ENCODE data around the gene GLUD2. TPM values are rescaled to one million over a fixed set of nuclear protein-coding genes. Genes with fewer than 3 reads are reported as not detected.
"Not testable (repeated sequence)": the region's sequence is repeated elsewhere in the genome, so short reads cannot be mapped to it uniquely, and the experiment has no call there.

Gene GLUD2
- polyA plus RNA-seq, 1 of the 3 experiments (the other 2 are of a cell fraction): 0.03 TPM

GRCh38 chrX:121084247-121084646 lies 36.8 kb downstream of the GLUD2 start:
- H4K20me1 ChIP-seq (ENCODE audit: insufficient read depth); DNase-seq; H3K27me3 ChIP-seq (ENCODE audit: insufficient read depth); H3K4me2 ChIP-seq; H3K9me3 ChIP-seq; CTCF ChIA-PET; H3K4me3 ChIP-seq (ENCODE audit: low read depth in 2 of 2, low read length in 1 of 2); H2AFZ ChIP-seq (ENCODE audit: low read depth); H3K36me3 ChIP-seq (replicated peaks in 1 of 2; ENCODE audit: control insufficient read depth in 1 of 2, insufficient read depth in 2 of 2, low read length in 1 of 2); H3F3A ChIP-seq (replicated peaks; ENCODE audit: insufficient read depth); H3K9me2 ChIP-seq; H3K79me2 ChIP-seq (ENCODE audit: insufficient read depth); POLR2A ChIA-PET; H3K9ac ChIP-seq; H3K4me1 ChIP-seq (ENCODE audit: control insufficient read depth in 1 of 2, insufficient read depth in 2 of 2, low read depth in 1 of 2, low read length in 1 of 2); H3K27ac ChIP-seq (ENCODE audit: low read depth in 2 of 2, low read length in 1 of 2): not testable (repeated sequence)
- 4% methylated on average over 2 of the region's 2 CpGs for WGBS (ENCODE audit: low lambda C conversion rate)

DNA sequence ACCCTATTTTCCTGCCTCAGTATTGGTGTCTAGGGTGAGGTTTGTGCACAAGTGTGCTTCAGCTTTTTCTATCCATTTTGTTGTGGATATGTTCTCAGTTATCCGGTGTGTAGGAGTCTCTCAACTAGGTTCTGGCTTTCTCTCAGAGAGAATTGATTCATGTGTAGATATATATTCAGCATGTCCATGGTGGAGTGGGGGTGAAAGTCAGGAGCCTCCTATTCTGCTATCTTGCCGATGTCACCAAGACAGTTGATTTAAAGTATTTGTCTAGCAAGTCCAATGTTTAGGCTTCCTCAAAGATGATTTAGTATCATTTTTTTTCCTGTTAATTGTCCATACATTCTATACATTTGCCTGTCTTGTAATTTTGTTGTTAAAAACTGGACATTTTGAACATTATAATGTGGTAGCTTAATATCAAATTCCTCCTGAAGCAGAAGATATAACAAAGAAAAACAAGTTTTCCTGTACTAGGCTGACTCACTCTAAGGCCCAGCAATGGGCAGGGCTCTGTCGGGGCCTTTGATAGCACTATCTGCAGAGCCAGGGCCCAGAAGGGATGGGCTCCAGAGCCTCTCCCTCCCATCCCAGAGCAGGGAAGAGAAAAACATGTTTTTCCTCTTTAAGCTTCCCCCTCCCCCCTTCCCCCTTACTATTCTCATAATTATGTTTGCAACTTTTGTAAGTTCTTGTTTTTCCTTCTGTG lies 37.6 kb downstream of the GLUD2 start:
- H3F3A ChIP-seq (replicated peaks; ENCODE audit: insufficient read depth): no peaks in the 10 kb centered on the region
- no peaks in the 10 kb centered on the region for H3K4me1 ChIP-seq (ENCODE audit: control insufficient read depth in 1 of 2, insufficient read depth in 2 of 2, low read depth in 1 of 2, low read length in 1 of 2)
- no peaks in the 10 kb centered on the region for H4K20me1 ChIP-seq (ENCODE audit: insufficient read depth)
- TF ChIP-seq MXI1 (IDR thresholded peaks at IDR 0.05; ENCODE audit: low read depth, low read length): no peak
- no peak for TF ChIP-seq MEF2A (IDR thresholded peaks at IDR 0.05; ENCODE audit: borderline replicate concordance, low read depth)
- no peak for TF ChIP-seq NFIC (IDR thresholded peaks at IDR 0.05; ENCODE audit: borderline replicate concordance)
- TF ChIP-seq RFX5 (IDR thresholded peaks at IDR 0.05; ENCODE audit: low read length): no peak
- TF ChIP-seq, protein P1, sequence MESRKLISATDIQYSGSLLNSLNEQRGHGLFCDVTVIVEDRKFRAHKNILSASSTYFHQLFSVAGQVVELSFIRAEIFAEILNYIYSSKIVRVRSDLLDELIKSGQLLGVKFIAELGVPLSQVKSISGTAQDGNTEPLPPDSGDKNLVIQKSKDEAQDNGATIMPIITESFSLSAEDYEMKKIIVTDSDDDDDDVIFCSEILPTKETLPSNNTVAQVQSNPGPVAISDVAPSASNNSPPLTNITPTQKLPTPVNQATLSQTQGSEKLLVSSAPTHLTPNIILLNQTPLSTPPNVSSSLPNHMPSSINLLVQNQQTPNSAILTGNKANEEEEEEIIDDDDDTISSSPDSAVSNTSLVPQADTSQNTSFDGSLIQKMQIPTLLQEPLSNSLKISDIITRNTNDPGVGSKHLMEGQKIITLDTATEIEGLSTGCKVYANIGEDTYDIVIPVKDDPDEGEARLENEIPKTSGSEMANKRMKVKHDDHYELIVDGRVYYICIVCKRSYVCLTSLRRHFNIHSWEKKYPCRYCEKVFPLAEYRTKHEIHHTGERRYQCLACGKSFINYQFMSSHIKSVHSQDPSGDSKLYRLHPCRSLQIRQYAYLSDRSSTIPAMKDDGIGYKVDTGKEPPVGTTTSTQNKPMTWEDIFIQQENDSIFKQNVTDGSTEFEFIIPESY (IDR thresholded peaks at IDR 0.05; ENCODE audit: borderline replicate concordance, low read depth): no peak
- TF ChIP-seq ELF1 (IDR thresholded peaks at IDR 0.05): no peak
- no peak for TF ChIP-seq JUND (IDR thresholded peaks at IDR 0.05)
- TF ChIP-seq, protein P2, sequence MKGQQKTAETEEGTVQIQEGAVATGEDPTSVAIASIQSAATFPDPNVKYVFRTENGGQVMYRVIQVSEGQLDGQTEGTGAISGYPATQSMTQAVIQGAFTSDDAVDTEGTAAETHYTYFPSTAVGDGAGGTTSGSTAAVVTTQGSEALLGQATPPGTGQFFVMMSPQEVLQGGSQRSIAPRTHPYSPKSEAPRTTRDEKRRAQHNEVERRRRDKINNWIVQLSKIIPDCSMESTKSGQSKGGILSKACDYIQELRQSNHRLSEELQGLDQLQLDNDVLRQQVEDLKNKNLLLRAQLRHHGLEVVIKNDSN (IDR thresholded peaks at IDR 0.05; ENCODE audit: borderline replicate concordance, low read depth): no peak
- no peak for TF ChIP-seq TEAD4 (IDR thresholded peaks at IDR 0.05; ENCODE audit: borderline replicate concordance, insufficient read depth)
- H3K27me3 ChIP-seq (ENCODE audit: insufficient read depth): no peaks in the 10 kb centered on the region; the same call in 1 of the 2 replicates
- H3K9ac ChIP-seq: no peak overlapping the region
- no peaks in the 10 kb centered on the region for H3K79me2 ChIP-seq (ENCODE audit: insufficient read depth)
- POLR2A ChIA-PET: no interaction called here
- H3K36me3 ChIP-seq (replicated peaks in 1 of 2; ENCODE audit: control insufficient read depth in 1 of 2, insufficient read depth in 2 of 2, low read length in 1 of 2): no peaks in the 10 kb centered on the region
- CTCF ChIA-PET: no interaction called here
- no peaks in the 10 kb centered on the region for H3K9me2 ChIP-seq
- no peak for DNase-seq
- no peak overlapping the region for H3K4me3 ChIP-seq (ENCODE audit: low read depth in 2 of 2, low read length in 1 of 2)
- WGBS (ENCODE audit: low lambda C conversion rate): 4% methylated on average over 3 of the region's 3 CpGs
- H3K4me2 ChIP-seq: no peak overlapping the region
- no peaks in the 10 kb centered on the region for H3K9me3 ChIP-seq
- H3K27ac ChIP-seq (ENCODE audit: low read depth in 2 of 2, low read length in 1 of 2): no peak overlapping the region
- H2AFZ ChIP-seq (ENCODE audit: low read depth): no peak overlapping the region

- Histone ChIP-seq H3K4me2 (no peak overlapping the region), H3K4me3 (ENCODE audit: low read depth in 2 of 2, low read length in 1 of 2) (no peak overlapping the region), H3F3A (replicated peaks; ENCODE audit: insufficient read depth) (no peaks in the 10 kb centered on the region), H2AFZ (ENCODE audit: low read depth) (no peak overlapping the region), H3K4me1 (ENCODE audit: control insufficient read depth in 1 of 2, insufficient read depth in 2 of 2, low read depth in 1 of 2, low read length in 1 of 2) (no peaks in the 10 kb centered on the region), H3K27ac (ENCODE audit: low read depth in 2 of 2, low read length in 1 of 2) (no peak overlapping the region), H3K9ac (no peak overlapping the region), H3K36me3 (replicated peaks in 1 of 2; ENCODE audit: control insufficient read depth in 1 of 2, insufficient read depth in 2 of 2, low read length in 1 of 2) (no peaks in the 10 kb centered on the region), H3K9me2 (no peaks in the 10 kb centered on the region), H3K27me3 (ENCODE audit: insufficient read depth) (no peaks in the 10 kb centered on the region; the same call in 1 of the 2 replicates), H3K79me2 (ENCODE audit: insufficient read depth) (no peaks in the 10 kb centered on the region), H4K20me1 (ENCODE audit: insufficient read depth) (no peaks in the 10 kb centered on the region), H3K9me3 (no peaks in the 10 kb centered on the region)
- DNase-seq: no peak
- ChIA-PET POLR2A (no interaction called here), CTCF (no interaction called here)
- TF ChIP-seq POLR2AphosphoS5 (IDR thresholded peaks at IDR 0.05; ENCODE audit: low read depth, low read length) (no peak), NFIC (IDR thresholded peaks at IDR 0.05; ENCODE audit: borderline replicate concordance) (no peak), FOSL2 (IDR thresholded peaks at IDR 0.05; ENCODE audit: borderline replicate concordance, low read depth) (no peak), RCOR1 (IDR thresholded peaks at IDR 0.05; ENCODE audit: low read length) (no peak), FOXJ3 (CRISPR knock-in tag; IDR thresholded peaks at IDR 0.05) (no peak), GABPA (IDR thresholded peaks at IDR 0.05; ENCODE audit: low read depth) (no peak), MEF2A (IDR thresholded peaks at IDR 0.05; ENCODE audit: borderline replicate concordance, low read depth) (no peak), RFX5 (IDR thresholded peaks at IDR 0.05; ENCODE audit: low read length) (no peak), TAF1 (IDR thresholded peaks at IDR 0.05; ENCODE audit: borderline replicate concordance, low read depth, low read length) (no peak), RAD21 (IDR thresholded peaks at IDR 0.05; ENCODE audit: low read length) (no peak), YY1 (IDR thresholded peaks at IDR 0.05; ENCODE audit: low read depth) (no peak), SIN3A (IDR thresholded peaks at IDR 0.05; ENCODE audit: borderline replicate concordance, low read depth, low read length) (no peak)
- TF ChIP-seq, protein P2 (IDR thresholded peaks at IDR 0.05; ENCODE audit: borderline replicate concordance, low read depth): no peak
- TF ChIP-seq, protein P3, sequence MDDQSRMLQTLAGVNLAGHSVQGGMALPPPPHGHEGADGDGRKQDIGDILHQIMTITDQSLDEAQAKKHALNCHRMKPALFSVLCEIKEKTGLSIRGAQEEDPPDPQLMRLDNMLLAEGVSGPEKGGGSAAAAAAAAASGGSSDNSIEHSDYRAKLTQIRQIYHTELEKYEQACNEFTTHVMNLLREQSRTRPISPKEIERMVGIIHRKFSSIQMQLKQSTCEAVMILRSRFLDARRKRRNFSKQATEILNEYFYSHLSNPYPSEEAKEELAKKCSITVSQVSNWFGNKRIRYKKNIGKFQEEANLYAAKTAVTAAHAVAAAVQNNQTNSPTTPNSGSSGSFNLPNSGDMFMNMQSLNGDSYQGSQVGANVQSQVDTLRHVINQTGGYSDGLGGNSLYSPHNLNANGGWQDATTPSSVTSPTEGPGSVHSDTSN (IDR thresholded peaks at IDR 0.05): no peak
- WGBS (ENCODE audit: low lambda C conversion rate): 2% methylated on average over 2 of the region's 2 CpGs
These were observed 38.2 kb downstream of the GLUD2 start for GRCh38 chrX:121085612-121086010.

Data from SK-N-SH (cell line).